Suprapubic skin (tissue), 4 donors: ENCODE data around the gene PLXNA4.

Experiments used
- EP300 ChIP-seq: sonication (generic); formaldehyde crosslinking; IDR thresholded peaks from one replicate; pipeline ENCODE4 v1.6.1; 2017; ENCODE audit warnings: antibody characterized with exemption
- POLR2A ChIP-seq, 2 donors: fragments of 450-650 bp; IDR thresholded peaks; one replicate each; pipeline ENCODE4 v1.6.1; 2017; ENCODE audit warnings: antibody characterized with exemption in 2 of 2, mild to moderate bottlenecking in 2 of 2, moderate library complexity in 2 of 2
- POLR2AphosphoS5 ChIP-seq, 3 donors: sonication (generic); formaldehyde crosslinking; IDR thresholded peaks; one replicate each; pipeline ENCODE4 v1.6.1; 2017; ENCODE audit warnings: antibody characterized with exemption in 3 of 3
- TF ChIP-seq, protein P1 (sequence below), 2 donors: fragments of 200-600 bp in 1 of 2; fragments of 450-650 bp in 1 of 2; sonication (generic) in 1 of 2; IDR thresholded peaks; one replicate each; pipeline ENCODE4 v1.5.1; 2016 to 2019; ENCODE audit warnings: antibody characterized with exemption in 2 of 2, mild to moderate bottlenecking in 1 of 2, moderate library complexity in 1 of 2

DNA sequence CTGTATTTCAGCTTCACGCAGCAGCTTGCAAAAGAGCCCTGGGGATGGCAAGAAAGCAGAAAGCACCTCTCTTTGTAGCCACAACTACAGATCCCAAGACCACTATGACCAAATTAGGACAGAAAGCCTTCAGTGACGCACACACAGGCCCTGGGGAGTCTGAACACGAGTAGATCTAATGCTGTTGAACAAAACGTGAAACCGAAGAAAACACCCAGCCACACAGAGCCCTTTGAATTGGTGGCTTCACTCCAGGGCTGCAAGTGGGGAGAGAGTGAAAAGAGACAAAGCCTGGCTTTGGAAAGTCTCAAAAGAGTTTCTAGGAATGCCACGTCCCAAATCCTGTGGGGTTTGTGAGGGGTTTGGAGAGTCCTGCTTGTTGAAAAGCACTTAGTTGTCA, 28.4 kb downstream of the PLXNA4 start:
- TF ChIP-seq, protein P1, sequence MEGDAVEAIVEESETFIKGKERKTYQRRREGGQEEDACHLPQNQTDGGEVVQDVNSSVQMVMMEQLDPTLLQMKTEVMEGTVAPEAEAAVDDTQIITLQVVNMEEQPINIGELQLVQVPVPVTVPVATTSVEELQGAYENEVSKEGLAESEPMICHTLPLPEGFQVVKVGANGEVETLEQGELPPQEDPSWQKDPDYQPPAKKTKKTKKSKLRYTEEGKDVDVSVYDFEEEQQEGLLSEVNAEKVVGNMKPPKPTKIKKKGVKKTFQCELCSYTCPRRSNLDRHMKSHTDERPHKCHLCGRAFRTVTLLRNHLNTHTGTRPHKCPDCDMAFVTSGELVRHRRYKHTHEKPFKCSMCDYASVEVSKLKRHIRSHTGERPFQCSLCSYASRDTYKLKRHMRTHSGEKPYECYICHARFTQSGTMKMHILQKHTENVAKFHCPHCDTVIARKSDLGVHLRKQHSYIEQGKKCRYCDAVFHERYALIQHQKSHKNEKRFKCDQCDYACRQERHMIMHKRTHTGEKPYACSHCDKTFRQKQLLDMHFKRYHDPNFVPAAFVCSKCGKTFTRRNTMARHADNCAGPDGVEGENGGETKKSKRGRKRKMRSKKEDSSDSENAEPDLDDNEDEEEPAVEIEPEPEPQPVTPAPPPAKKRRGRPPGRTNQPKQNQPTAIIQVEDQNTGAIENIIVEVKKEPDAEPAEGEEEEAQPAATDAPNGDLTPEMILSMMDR (IDR thresholded peaks at IDR 0.05), result no peak
- TF ChIP-seq EP300 (no peak), POLR2A (IDR thresholded peaks at IDR 0.05) (no peak), POLR2AphosphoS5 (IDR thresholded peaks at IDR 0.05) (no peak)
